IPS-NIHi11 (cell line): ENCODE measurements around the gene WDFY4.

Source experiments
- DNase-seq: peaks from one replicate; pipeline ENCODE4 v3.0.0; 2012; ENCODE audit warnings: mixed read lengths, low spot score

The WDFY4 gene

DNA sequence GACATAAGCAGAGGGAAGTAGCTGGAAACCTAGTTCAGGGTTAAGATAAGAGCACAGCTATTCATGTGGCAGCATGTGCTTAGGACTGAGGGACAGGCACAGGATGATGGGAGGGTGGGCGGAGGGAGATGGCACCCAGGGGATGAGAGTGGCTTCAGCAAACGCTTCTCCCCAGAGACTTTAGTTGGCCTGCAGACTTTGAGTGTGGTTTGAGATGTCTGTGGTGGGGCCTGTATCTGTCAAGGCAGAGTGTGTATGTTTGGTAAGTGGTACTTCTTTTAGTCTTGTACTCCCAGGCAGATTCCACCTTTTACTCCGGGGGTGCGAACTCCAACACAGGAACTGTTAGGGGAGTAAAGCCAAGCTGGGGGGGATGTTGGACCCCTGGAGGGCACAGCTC, 88.9 kb downstream of the WDFY4 start:
- DNase-seq, result no peak

DNA sequence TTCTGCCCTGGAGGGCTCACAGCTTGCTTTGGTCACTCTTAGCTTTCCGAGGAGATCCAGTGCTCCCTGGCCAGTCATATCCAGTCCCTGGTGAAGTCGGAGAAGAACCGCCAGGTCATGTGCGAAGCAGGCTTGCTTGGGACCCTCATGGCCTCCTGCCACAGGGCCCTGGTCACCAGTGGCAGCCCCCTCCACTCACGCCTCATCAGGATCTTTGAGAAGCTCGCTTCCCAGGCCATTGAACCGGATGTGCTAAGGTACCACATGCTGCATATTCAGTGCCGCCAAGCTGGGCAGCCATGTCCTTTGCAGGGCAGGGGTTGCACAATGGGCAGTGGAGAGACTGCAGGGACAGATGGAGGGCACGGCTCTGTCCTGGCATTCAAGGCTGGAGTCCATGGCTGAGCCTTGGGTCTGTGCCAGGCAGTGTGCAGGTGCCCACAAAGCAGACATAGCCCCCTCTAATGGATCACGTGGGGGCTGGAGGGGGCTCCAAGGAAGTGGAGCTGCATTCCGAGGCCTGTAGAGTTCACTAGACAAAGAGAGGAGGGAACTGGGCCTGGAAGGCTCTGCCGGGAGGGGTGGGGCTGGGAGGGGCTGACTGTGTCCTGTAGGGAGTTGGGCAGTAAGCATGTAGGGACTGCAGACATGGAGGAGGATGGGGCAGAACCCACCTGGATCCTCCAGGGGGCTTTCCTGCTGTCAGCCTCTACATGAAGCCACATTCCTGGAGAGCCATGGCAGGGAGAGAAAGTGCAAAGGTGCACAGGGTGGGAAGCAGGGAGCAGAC, 89.9 kb downstream of the WDFY4 start:
- peak; percentile 34 for DNase-seq

GRCh38 chr10:48775206-48775517, 90.5 kb downstream of the WDFY4 start:
- DNase-seq, result no peak

- DNase-seq, result no peak
These were observed 91.4 kb downstream of the WDFY4 start for GRCh38 chr10:48776005-48776522.

GRCh38 chr10:48776528-48776927, 91.9 kb downstream of the WDFY4 start:
- no peak for DNase-seq

- no peak for DNase-seq
These were observed 92.4 kb downstream of the WDFY4 start for GRCh38 chr10:48777110-48777509.

- no peak for DNase-seq
These were observed 93.7 kb downstream of the WDFY4 start for GRCh38 chr10:48778193-48778857.

DNA sequence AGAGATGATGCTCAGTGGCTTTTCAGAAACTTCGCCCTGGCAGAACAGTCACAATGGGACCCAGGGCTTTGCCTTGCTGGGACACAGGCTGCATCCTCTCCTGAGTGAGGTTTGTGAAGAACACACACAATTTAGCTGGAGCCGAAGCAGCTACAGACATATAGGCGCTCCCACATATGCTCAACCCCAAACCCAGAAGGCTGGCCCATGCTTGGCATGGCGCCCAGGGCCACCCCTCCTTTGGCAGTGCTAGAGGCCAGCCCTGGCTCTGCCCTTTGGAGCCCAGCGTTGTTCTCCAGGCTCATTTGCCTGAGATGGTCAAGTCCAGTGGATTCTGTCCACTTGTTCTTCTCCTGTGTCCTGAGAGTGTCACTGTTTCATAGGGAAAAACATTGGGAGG, 94.4 kb downstream of the WDFY4 start:
- DNase-seq, result no peak

DNA sequence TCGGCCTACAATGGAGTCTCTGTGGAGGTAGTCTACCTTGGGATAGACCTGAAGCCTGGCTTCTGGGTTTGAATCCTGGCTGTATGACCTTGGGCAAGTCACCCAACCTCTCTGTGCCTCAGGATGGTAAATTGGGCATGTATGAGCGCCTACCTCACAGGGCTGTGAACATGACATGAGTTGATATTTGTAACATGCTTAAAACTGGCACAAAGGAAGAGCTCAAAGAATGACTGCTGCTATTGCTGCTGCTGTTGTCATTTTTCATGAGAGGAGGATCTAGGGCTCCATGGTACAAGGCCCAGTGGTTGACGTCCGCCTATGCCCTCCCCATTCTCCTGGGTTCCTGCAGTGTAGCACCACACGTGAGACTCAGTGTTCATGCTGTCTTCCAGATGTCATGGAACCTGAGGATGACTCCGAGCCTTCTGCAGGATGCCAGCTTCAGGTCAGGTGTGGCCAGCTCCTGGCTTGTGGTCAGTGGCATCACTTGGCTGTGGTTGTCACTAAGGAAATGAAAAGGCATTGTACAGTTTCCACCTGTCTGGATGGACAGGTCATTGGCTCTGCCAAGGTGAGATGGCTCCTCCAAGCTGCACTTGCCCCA, 95.0 kb downstream of the WDFY4 start:
- no peak for DNase-seq

GRCh38 chr10:48780341-48780740, 95.7 kb downstream of the WDFY4 start:
- no peak for DNase-seq

- no peak for DNase-seq
These were observed 97.7 kb downstream of the WDFY4 start for GRCh38 chr10:48782386-48782785.

DNA sequence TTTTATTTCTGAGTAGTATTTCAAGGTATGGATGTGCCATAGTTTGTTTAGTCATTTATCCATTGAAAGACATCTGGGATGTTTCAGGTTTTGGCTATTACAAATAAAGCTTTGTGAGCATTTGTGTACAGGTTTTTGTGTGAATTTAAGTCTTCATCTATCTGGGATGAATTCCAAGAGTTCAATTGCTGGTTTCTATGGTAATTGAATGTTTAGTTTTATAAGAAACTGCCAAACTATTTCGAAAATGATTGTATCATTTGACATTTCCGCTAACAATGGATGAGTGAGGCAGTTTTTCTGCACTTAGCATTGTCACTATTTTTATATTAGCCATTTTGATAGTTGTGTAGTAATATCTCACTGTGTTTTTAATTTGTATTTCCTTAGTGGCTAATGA, 99.4 kb downstream of the WDFY4 start:
- DNase-seq, result no peak

DNA sequence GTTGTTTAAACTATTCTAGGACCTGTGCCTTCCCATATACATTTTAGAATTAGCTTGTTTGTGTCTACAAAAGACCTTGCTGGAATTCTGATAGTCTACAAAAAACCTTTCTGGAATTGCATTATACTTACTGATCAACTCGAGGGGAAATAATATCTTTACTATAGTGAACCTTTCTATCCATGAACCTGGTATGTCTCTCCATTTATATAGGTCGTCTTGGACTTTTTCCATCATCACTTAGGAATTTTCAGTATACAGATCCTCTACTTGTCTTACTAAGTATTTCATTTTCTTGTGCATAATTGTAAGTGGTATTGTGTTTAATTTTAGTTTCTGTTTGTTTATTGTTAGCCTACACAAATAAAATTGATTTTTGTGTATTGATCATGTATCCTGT, 101.1 kb downstream of the WDFY4 start:
- DNase-seq, result no peak

DNA sequence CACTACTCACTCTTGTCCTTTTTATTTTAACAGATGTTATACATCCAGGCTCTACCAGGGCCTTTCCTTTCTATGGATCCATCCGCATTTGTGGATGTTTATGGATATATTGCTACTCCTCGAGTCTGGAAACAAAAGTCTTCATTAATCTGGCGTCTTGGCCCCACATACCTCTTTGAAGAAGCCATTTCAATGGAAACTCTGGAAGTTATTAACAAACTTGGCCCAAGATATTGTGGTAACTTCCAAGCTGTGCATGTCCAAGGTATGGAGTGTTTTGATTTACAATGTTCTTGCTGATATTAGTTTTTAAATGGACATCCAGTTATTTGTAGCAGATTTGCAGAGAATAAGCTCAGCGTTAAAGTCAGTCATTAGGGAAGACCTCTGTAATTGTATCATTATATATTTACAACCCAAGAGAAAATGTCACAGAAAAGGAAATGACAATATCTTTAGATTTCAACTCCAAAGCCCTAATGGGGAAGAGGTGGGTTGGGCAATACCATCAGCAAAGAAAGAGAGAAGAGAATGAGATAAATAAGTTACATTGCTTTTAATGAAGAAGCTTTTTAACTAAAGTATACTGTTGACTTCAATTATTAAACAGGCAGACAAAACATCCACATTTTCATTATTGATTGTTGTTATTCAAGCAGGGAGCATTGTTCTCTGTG, 102.1 kb downstream of the WDFY4 start:
- no peak for DNase-seq

DNA sequence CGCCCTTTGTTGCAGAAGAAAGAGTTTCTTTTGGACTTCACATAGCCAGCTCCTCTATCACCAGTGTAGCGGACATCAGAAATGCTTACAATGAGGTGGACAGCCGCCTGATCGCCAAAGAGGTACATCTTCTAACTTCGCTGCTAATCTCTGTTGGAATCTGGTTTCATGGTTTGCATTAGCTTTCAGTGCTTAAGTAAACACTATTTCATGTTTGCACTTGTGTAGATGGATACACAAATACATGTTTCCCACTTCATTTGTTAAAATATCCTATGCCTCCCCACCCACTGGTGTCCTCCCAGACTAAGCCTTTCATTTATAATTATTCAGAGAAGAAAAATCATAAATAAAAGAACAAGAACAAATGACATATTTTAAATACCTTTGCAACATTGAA, 103.9 kb downstream of the WDFY4 start:
- no peak for DNase-seq

GRCh38 chr10:48789486-48790456, 105.1 kb downstream of the WDFY4 start:
- no peak for DNase-seq

DNA sequence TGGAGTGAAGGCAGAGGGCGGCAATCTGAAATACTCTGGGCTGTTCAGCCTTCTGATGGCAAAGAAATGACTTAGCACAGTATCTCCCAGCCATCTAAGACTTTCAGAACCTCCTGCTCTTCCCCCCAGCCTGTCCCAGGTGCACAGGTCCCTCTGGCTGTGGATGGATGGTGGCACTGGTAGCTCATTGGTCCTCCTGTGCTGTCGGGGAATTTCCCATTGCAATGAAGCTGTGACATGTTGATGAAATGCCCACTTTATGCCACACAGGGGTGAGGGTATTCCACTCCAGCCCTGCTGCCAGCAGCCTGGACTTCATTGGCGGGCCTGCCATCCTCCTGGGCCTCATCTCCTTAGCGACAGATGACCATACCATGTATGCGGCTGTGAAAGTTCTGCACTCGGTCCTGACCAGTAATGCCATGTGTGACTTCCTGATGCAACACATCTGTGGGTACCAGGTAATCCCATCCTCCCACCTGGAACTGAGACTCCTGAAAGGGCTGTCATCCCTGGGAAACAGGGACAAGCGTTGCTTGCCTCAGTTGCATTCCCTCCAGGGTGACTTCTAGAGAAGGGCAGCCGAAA, 105.9 kb downstream of the WDFY4 start:
- DNase-seq, result no peak

- DNase-seq, result no peak
These were observed 106.7 kb downstream of the WDFY4 start for GRCh38 chr10:48791267-48791928.

GRCh38 chr10:48792121-48792520, 107.4 kb downstream of the WDFY4 start:
- DNase-seq, result no peak

GRCh38 chr10:48792687-48793096, 108.0 kb downstream of the WDFY4 start:
- no peak for DNase-seq

- no peak for DNase-seq
These were observed 109.4 kb downstream of the WDFY4 start for GRCh38 chr10:48794074-48794473.
